C4-2B (cell line): Measurements from ENCODE around the gene DNPH1.

Source experiments
- H3K27ac ChIP-seq: fragments of 450-650 bp; 2 replicates; pipeline ENCODE4 v1.5.1; 2017
- CTCF ChIP-seq: fragments of 450-650 bp; conservative IDR thresholded peaks from 2 replicates; pipeline ENCODE4 v1.5.1; 2017; ENCODE audit warnings: mild to moderate bottlenecking
- ZFX ChIP-seq: fragments of 450-650 bp; IDR thresholded peaks from 2 replicates; pipeline ENCODE4 v1.6.1; 2017

The DNPH1 gene

GRCh38 chr6:43186019-43186418 lies 43.3 kb downstream of the DNPH1 start:
- H3K27ac ChIP-seq = no peak overlapping the region
- TF ChIP-seq ZFX = no peak
- TF ChIP-seq CTCF = no peak

- TF ChIP-seq ZFX (no peak), CTCF (no peak)
- no peak overlapping the region for H3K27ac ChIP-seq
These were observed 43.8 kb downstream of the DNPH1 start for GRCh38 chr6:43185391-43185985.

GRCh38 chr6:43184268-43184985 lies 44.9 kb downstream of the DNPH1 start:
- no peak overlapping the region for H3K27ac ChIP-seq
- TF ChIP-seq CTCF (no peak), ZFX (no peak)

GRCh38 chr6:43183441-43183840 lies 45.8 kb downstream of the DNPH1 start:
- TF ChIP-seq CTCF = no peak
- no peak overlapping the region for H3K27ac ChIP-seq

GRCh38 chr6:43181942-43182860 lies 47.1 kb downstream of the DNPH1 start, which contains the start of gene CUL9:
TSS of gene CUL9 (plus strand) at chr6:43182196. CDS start at chr6:43184311, 2,115 bp downstream.
- H3K27ac ChIP-seq = peak within 1 kb of the TSS; percentile 84

GRCh38 chr6:43181621-43181941 lies 47.7 kb downstream of the DNPH1 start:
- H3K27ac ChIP-seq = peak overlapping the region; percentile 84
- TF ChIP-seq ZFX (no peak), CTCF (no peak)

More at GRCh38 chr6:43181942-43182860, 47.1 kb downstream of the DNPH1 start, which contains the start of gene CUL9:
- TF ChIP-seq ZFX (peak; percentile 41; the same call in 1 of the 2 replicates), CTCF (no peak)
